ENCODE measurements around the gene RPL31.
A peak's percentile ranks its signal among the peaks of the same experiment; 100 is the strongest.

GRCh38 chr2:100984892-100985307 is 17.2 kb upstream of the RPL31 start:
- peak in 6 of 7 experiments; percentile 72 to 95 (median 86) for TF ChIP-seq CTCF (IDR thresholded peaks at IDR 0.05)
- peak in 1 of 4 donors; percentile 10 for TF ChIP-seq POLR2A (IDR thresholded peaks at IDR 0.05)
- no peak for TF ChIP-seq EP300 (IDR thresholded peaks at IDR 0.05)

All from stomach (tissue), 4 donors.